Fibroblast of skin of abdomen (primary cell): Measurements from ENCODE around the gene DYNLT2.
"Not testable (repeated sequence)": the region's sequence is repeated elsewhere in the genome, so short reads cannot be mapped to it uniquely, and the experiment has no call there.

Experiments
- DNase-seq: peaks from one replicate; pipeline ENCODE4 v3.0.0-alpha.2; 2013

DYNLT2 gene

DNA sequence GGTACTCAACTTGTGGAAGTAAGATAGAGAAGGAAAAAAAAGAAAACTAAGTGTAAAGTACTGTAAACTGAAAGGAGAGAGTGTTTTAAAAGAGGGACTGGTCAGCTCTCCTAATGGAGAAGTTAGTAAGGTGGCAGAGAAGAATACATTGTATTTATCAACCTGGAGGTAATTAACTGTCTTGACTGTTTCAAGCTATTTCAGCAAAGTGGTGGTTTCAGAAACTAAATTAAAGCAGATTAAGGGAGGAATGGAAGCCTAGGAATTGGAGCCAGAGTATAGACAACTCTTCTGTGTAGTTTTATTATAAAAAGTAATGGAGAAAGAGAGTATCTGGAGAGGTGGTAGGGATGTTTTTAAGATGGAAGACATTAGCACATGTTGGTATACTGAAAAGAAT, 24.4 kb downstream of the DYNLT2 start:
- DNase-seq = no peak

DNA sequence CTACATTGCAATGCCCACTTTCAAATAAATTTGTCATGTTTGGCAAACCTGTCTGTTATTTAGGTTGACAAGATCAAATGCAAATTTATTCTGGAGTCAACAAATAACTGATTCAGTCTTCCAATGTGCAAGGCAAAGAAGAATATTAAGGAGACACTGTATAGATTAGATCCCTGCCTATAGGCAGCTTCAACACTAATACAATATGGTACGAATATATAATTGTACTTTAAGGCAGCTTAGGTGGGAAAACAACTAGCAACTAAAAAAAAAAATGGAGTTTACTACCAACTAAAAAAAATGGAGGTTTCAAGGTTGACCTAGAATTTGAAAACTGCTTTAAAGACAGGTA, 25.3 kb downstream of the DYNLT2 start:
- DNase-seq = no peak

DNA sequence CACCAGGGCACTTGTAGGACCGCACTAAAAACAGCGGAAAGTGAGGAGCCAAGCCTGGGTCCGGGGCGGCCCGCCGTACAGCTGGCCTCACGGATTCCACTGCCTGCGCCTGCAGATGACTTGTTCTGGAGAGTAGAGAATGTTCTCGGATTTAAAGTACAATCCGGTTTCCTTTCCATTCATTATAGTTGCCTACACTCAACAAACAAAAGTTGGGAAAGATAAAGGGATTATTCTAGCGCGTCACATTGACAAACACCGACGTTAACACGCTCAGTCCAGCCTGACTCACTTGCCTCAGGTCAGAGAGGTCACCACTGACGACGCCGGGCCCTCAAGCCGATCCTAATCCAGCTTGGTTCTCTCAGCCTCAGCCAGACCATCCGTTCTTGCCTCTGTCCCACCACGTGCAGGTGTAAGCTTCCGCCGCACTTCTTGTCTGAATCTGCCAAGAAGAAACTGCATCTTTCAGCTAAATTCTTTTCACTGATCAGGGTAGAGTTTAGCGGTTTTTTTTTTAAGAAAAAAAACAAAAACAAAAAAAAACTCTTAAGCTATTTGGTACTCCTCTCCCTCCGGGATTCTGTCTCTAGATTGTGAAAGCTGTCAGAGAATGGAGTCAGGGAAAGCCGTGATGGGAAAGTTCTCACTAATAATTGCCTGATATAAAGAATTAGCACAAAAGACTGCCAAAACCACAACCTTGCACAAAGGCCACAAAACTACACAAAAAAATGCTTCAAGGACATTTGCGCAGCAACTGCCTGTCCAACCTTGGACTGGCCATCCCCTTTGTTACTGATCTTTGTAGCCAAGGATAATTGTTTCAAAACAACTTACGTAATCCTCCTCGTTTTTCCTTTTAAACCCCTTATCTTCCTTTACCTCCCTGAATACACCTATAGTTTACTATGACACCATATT, 26.0 kb downstream of the DYNLT2 start:
- DNase-seq = peak; percentile 22

DNA sequence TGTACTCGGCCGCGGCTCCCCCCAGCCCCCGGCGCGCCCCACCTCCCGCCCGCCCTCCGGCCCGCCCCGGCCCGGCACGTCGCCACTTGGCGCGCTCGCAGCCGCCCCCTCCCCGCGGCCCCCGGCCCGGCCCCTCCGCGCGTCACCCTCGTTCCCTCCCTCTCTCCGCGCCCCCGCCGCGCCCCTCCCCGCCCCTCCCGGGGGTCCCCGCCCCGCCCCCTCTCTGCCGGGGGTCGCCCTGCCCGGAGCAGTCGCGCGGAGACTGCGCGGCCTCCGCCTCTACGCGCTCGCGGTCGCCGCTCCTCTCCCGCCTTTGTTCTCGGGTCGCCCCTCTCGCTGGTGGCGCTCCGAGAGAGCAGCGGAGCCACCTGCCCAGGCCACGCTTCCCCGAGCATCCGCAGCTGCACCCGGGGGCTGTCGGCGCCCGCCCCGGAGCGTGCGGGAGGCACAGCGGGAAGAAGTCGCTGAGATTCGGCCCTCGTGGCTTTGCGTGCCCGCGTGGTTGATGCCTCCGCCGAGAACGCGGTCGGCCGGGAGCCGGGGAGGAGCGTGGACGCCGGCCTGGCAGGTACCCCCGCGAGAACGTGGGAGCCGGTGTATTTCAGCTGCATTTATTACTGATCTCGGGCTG, 26.8 kb downstream of the DYNLT2 start, which contains the start of gene PHF10:
Gene PHF10 (minus strand): TSS at position 7 of the 631 bp plus-strand sequence. CDS start 569 bp downstream, outside the sequence.
- peak; percentile 43 for DNase-seq

DNA sequence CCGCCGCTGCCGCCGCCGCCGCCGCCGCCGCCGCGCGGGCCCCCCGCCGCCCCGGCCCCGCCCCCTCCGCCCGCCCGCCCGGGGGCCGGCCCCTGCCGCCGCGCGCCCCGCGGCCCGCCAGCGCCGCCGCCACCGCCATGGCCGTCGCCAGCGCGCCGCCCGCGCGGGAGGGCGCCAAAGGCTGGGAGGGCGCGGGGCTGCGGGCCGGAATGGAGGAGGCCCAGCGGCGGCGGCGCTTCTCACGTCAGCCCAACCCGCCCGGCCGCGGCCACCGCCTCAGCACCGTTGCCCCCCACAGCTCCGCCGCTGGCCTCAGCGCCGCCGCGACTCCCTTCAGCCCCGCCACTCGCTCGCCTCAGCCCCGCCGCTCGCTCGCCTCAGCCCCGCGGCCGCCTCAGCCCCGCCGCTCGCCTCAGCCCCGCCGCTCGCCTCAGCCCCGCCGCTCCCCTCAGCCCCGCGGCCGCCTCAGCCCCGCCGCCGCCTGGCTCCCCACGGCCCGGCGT, 27.3 kb downstream of the DYNLT2 start:
- peak; percentile 31 for DNase-seq

DNA sequence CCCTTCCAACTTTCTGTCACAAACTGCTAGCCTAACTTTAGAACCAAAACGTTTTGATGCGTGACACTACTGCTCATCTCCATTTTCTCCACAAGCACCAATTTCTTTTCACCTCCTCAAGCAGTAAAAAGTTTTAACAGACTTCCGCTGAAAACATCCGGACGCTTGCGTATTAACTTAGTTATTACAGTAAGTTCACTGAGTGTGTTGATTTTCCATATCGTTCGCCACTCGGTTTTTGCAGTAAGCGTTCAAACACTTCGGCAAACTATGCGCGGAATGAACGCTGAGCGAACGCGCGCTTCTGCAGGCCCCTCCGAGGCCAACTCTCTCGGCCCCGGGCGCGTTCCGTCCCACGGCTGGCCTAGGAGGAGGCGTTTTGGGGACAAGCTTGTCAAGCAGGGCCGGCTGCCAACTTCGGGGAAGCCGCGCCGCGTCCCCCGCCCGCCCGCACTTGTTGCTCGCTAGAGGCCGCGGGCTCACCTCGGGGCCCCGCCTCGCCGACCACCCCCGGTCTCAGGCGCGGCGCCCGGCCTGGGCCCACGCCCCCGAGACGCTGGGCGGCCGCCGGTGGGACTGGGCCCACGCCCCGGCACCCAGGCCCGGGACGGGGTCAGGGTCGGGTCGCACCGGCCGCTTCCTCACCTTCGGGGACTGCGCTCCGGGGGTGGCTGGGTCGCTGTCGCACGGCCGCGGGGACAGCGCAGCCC, 28.0 kb downstream of the DYNLT2 start:
- peak; percentile 64 for DNase-seq

DNA sequence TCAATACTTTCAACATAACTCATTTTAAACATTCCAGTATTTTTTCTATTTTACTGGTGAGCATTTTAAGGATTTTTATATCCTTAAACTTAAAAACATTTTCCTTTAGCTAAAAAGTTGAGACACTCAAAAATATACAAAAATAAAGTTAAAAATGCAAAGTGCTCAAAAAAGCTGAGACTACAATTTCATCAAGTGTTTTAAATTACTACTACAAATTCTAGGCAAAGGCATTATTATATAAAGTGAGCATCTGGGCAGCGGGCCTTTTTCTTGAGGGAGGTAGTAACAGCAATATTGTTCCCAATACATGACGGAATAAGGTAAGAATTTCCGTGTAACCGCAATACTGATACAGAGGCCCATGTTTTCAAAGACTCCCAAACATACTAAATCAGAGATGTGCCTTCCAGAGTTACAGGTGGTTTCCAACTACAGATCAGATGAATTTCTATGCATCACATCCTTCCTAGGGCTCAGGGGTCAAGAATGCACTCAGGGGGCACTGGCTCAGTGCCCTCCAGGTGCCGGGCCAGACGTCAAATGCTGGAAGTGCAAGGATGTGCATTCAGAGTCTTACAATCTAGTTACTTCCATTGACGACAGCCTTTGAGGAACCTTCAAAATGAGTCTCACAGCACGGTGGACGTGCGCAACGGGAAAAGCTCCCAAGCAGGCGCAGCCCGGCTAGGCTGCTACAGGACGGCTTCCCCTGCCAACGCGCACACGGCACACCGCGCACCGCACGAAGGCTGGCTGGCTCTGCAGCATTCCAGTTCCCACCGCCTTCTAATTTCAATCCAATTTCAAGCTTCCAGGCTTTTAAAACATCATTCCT, 28.8 kb downstream of the DYNLT2 start:
- peak; percentile 58 for DNase-seq

DNA sequence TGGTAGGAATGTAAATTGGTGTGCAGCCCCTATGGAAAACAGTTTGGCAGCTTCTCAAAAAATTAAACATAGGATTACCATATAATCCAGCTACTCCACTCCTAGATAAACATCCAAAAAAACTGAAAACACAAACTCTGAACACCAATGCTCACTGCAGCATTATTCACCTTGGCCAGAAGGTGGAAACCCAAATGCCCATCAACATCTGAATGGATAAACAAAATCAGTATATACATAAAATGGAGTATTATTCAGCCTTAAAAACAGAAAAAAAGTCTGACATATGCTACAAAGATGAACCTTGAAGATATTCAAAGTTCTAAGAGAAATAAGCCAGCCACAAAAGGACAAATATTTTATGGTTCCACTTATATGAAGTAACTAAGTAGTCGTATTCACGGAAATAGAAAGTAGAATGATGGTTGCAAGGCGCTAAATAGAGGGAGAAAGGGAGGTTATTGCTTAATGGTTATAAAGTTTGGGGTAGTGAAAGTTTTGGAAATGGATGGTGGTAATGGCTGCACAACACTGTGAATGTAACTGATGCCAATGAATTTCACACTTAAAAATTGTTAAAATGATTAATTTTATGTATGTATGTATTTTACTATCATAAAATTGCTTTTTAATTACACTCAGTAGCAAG, 31.0 kb downstream of the DYNLT2 start:
- no peak for DNase-seq

DNA sequence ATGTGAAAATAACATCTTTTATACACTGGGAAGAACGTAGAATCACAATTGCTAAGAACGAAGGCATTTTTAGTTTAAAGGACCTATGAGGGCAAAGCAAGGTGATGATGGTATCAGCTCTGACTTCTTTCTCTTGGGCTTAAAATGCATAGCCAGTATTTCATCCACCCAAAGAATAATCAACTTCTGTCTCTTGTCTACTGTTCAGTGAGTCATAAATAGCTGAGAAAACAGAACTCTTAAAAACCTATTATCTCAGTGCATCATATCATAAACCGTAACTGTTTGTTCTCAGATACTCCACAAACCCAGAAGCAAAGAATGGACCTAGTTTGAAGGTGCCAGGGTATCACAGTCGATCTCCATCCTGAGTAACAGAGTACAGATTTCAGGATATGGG, 32.3 kb downstream of the DYNLT2 start:
- DNase-seq = no peak

DNA sequence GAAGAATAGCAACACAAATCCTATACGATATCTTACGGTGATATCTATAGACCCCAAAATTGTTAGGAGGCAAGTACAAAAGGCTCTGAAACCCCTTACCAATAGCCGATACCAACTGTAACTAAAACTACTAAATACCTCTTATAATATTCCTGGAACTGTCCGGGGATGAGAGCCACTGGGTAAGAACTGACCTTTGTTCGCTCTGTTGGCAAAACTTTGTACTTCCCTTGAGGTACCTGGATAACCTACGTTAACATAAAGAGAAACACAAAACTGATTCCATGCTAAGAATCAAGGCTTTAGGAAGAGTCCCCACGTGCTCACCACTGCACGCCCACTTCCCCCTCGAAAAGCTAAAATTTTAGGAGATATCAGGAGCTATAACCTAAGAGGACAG, 36.8 kb downstream of the DYNLT2 start:
- no peak for DNase-seq

DNA sequence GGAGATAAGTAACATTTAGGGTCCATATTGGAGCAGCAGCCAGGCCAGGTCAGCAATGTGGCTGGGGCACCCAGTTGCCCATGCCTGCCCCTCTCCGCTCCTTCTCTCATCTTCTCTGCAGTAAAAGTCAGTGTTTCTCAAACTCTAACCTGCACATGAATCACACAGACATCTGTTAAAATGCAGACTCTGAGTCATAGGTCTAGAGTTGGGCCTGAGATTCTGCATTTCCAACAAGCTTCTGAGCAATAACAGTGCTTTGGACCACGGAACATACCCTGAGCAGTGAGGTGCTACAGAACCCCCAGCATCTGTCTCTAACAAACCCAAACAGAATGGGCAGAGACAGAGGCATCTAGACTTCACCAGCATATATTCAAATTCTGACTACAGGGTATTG, 37.2 kb downstream of the DYNLT2 start:
- no peak for DNase-seq

DNA sequence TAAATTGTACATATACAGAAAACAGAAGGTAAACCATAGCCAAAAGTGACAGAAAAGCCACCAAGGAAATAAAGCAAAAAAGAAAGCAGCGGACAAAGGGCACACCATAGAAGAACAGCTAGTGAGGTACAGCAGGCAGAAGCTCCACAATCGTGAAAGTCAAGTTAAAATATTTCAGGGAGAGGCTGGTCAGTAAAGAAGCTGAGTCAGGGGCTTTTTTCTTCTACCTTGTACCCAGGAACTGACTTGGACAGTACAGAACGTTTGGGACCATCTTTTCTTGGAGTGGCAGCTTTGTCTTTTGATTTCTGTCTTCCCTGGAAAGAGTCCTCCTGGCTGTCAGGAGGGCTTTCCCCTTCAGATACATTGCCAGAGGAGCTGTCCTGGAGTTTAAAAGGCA, 41.4 kb downstream of the DYNLT2 start:
- no peak for DNase-seq

DNA sequence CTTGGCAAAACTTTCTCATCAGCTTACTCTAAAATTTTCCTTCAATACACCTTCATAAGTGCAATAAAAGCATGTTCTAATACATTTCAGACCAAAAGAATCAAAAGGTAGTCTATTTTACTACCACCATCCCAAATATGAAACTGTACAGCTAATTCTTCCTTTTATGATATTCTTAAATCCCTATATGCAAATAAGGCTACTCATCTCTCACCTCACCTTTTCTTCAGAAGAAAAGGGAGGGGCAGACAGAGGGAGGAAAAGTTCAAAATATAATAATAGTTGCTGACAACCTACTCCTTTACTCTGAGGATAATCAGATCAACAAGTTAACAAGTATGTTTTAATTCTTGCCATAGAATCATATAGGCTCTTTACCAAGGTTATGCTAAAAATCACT, 42.1 kb downstream of the DYNLT2 start:
- DNase-seq = no peak

DNA sequence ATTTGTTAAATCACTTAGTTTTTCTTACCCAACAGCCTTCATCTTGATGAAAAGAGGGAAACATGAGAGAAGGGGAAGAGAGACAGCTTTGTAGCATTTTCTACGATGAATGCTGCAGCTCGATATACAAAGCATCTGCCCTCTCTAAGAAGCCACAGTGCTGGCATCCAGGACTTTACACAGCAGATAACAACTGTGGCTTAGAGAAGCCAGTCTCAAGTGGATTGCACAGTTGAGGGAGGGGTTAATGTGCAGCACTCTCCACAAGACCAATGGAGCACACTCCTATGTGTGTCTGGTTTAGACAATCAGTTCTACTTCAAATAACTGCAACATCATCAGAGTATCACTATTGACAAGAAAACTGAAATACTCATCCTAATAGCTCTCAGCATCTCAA, 43.6 kb downstream of the DYNLT2 start:
- DNase-seq = no peak

DNA sequence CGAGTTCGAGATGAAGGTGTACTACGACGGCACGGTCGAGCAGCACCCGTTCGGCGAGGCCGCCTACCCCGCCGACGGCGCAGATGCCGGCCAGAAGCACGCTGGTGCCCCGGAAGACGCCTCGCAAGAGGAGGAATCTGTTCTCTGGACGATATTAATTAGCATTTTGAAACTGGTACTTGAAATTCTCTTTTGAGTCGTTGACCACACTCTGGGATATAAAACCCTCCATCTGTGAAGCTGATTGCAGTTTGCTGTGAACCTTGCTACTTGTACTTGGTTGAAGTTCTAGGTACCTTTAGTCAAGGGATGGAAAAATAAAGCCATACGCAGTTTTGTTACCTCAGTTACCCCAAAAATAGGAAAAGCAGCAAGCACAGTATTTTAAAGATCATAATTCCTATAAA, 48.5 kb downstream of the DYNLT2 start:
- no peak for DNase-seq

DNA sequence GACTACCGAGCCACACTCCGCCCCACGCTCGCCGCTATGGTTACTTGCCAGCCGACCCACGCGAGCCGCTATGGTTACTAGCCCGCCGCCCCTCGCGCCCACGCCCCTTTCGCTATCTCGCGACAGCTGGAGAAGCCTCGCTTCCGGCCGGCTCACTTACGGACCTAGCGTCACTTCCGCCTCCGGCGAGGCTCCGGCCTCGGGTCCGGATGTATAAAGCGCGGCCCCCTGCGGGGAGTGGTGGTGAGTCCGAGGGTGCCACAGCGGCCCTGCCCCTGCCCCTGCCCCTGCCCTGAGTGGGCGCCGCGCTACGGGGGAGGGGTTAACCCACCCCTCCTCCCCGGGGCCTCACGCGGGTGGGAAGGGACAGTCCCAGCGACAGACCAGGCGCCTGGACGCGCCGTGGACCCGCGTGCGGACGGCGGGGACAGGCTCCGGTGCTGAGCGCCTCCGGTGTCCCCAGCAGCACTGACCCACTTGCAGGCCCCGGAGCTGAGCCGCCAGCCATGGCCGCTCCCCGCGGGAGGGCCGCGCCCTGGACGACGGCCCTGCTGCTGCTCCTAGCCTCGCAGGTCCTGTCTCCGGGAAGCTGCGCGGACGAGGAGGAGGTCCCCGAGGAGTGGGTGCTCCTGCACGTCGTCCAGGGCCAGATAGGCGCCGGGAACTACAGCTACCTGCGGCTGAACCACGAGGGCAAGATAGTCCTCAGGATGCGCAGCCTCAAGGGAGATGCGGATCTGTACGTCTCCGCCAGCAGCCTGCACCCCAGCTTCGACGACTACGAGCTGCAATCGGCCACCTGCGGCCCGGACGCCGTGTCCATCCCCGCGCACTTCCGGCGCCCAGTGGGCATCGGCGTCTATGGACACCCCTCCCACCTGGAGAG, 49.2 kb downstream of the DYNLT2 start, which contains the start of the genes C6orf120 and WDR27:
Gene C6orf120 (plus strand): TSS at position 173 of the 886 bp plus-strand sequence. CDS start 334 bp downstream, at position 507.
Gene WDR27 (minus strand): TSS at position 76 of the 886 bp plus-strand sequence. CDS start 13,024 bp downstream, outside the sequence.
- DNase-seq = peak; percentile 96

DNA sequence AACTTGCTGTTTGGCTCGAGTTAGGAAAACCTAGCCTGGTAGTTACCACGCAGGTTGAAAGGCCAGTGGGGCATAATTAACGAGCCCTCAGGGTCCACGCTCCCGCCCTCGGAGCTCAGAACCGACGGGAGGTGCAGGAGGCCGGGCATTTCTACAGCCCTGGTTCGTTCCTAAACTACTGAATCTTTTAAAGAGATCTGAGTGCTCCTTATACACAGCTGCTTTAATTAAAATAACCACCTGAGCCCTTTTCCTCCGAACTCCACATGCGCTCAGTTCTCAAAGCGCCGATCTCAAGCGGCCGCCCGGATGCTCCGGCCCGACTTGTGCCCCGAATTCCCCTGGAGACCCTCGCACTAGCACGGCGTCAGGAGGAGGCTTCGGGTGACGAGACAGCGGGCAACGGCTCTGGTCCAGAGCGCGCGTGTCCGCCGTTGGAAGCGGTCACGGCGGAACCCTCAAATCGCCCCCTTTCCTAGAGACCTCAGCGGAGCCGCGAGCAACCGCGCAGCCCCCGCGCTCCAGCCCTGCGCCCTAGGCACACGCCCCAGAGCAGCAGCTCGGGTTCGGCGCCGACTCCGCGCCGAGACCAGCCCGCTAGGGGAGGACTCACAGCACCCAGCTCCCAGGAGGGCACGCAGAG, 49.9 kb downstream of the DYNLT2 start:
- no peak for DNase-seq

DNA sequence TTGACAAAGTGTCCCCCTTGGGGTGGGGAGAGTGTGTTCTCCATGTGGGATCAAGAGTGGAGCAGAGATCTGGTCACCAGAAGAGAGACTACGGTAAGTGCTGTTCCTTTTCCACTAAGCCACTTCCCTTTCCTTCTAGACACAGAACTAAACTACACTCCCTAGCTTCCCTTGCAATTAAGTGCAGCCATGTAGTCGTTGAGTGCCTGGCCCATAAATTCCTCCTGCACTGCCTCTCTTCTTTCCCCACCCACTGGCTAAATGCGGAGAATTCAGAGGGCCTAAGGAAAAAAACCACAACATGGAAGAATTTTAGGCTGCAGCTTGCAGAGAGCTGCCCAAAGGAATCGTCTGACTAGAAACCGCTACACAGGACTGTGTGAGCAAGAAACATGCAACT, 51.1 kb downstream of the DYNLT2 start:
- DNase-seq = peak; percentile 64

DNA sequence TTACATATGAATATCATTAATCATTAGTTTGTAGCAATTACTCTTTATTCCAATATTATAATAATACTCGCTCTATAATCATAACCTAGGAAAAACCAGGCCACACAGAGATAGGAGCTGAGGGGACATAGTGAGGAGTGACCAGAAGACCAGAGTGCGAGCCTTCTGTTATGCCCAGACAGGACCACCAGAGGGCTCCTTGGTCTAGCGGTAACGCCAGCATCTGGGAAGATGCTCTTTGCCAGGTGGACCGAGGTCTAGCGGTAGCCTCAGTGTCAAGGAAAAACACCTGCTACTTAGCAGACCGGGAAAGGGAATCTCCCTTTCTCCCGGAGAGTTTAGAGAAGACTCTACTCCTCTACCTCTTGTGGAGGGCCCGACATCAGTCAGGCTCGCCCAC, 54.3 kb downstream of the DYNLT2 start:
- DNase-seq = not testable (repeated sequence)

DNA sequence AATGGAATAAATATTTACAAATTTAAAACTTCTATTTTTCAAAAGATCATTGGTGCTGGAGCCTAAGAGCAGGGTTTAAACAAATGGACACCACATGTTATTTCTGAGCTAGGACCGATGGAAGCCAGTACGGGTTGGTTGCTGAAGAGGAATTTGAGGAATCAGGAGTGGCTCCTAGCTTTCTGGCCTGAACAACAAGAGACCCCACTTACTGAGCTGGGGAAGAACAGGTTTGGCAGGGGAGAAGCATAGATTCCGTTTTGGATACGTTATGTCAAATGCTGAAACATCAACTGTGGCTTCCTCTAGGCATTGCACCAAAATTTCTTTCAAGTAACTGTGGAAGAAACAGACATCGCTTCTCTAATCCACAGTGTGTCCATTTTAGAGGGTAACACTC, 56.2 kb downstream of the DYNLT2 start:
- no peak for DNase-seq
